ENCODE data around the gene PVALEF.

Gene PVALEF

GRCh38 chr17:81163051-81163695 is 2.1 kb upstream of the PVALEF start:
- no peak for DNase-seq (ENCODE audit: low spot score)

GRCh38 chr17:81163703-81164370 is 1.5 kb upstream of the PVALEF start:
- DNase-seq (ENCODE audit: low spot score) = no peak

- no peak for DNase-seq (ENCODE audit: low spot score)
Measured at GRCh38 chr17:81164371-81165245, 699 bp upstream of the PVALEF start.

- no peak for DNase-seq (ENCODE audit: low spot score)
Measured at GRCh38 chr17:81166033-81166492, 756 bp downstream of the PVALEF start, which contains the start of gene AATK. AATK (minus strand) TSS chr17:81166221; CDS start chr17:81165992, 229 bp downstream.

GRCh38 chr17:81167194-81167524 is 1.9 kb downstream of the PVALEF start:
- no peak for DNase-seq (ENCODE audit: low spot score)

GRCh38 chr17:81167638-81168037 is 2.3 kb downstream of the PVALEF start:
- DNase-seq (ENCODE audit: low spot score) = no peak

- no peak for DNase-seq (ENCODE audit: low spot score)
Measured at GRCh38 chr17:81169870-81170309, 4.6 kb downstream of the PVALEF start.

- DNase-seq (ENCODE audit: low spot score) = no peak
Measured at GRCh38 chr17:81170727-81171494, 5.6 kb downstream of the PVALEF start.

GRCh38 chr17:81171941-81172340 is 6.6 kb downstream of the PVALEF start:
- no peak for DNase-seq (ENCODE audit: low spot score)

GRCh38 chr17:81173052-81173761 is 7.9 kb downstream of the PVALEF start:
- DNase-seq (ENCODE audit: low spot score) = no peak

GRCh38 chr17:81173762-81174155 is 8.5 kb downstream of the PVALEF start:
- DNase-seq (ENCODE audit: low spot score) = no peak

GRCh38 chr17:81176666-81177065 is 11.4 kb downstream of the PVALEF start:
- no peak for DNase-seq (ENCODE audit: low spot score)

GRCh38 chr17:81178136-81179091 is 13.1 kb downstream of the PVALEF start:
- no peak for DNase-seq (ENCODE audit: low spot score)

- DNase-seq (ENCODE audit: low spot score) = no peak
Measured at GRCh38 chr17:81179220-81179619, 13.9 kb downstream of the PVALEF start.

- no peak for DNase-seq (ENCODE audit: low spot score)
Measured at GRCh38 chr17:81179861-81180260, 14.6 kb downstream of the PVALEF start.

- DNase-seq (ENCODE audit: low spot score) = no peak
Measured at GRCh38 chr17:81180836-81181810, 15.8 kb downstream of the PVALEF start.

- DNase-seq (ENCODE audit: low spot score) = no peak
Measured at GRCh38 chr17:81181811-81182185, 16.5 kb downstream of the PVALEF start.

- no peak for DNase-seq (ENCODE audit: low spot score)
Measured at GRCh38 chr17:81182596-81182995, 17.3 kb downstream of the PVALEF start.

- no peak for DNase-seq (ENCODE audit: low spot score)
Measured at GRCh38 chr17:81183316-81183715, 18.0 kb downstream of the PVALEF start.

All from ecto neural progenitor cell (in vitro differentiated cells).